ENCODE results near the gene USP17L19. TPM values are rescaled to one million over a fixed set of nuclear protein-coding genes. Genes with fewer than 3 reads are reported as not detected.
"Not testable (repeated sequence)": the region's sequence is repeated elsewhere in the genome, so short reads cannot be mapped to it uniquely, and the experiment has no call there.

The USP17L19 gene, protein sequence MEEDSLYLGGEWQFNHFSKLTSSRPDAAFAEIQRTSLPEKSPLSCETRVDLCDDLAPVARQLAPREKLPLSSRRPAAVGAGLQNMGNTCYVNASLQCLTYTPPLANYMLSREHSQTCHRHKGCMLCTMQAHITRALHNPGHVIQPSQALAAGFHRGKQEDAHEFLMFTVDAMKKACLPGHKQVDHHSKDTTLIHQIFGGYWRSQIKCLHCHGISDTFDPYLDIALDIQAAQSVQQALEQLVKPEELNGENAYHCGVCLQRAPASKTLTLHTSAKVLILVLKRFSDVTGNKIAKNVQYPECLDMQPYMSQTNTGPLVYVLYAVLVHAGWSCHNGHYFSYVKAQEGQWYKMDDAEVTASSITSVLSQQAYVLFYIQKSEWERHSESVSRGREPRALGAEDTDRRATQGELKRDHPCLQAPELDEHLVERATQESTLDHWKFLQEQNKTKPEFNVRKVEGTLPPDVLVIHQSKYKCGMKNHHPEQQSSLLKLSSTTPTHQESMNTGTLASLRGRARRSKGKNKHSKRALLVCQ
- not detected in 2 replicates for total RNA-seq (2014; rRNA removed; shearing (Covaris generic); ENCODE audit: low replicate concordance)

DNA sequence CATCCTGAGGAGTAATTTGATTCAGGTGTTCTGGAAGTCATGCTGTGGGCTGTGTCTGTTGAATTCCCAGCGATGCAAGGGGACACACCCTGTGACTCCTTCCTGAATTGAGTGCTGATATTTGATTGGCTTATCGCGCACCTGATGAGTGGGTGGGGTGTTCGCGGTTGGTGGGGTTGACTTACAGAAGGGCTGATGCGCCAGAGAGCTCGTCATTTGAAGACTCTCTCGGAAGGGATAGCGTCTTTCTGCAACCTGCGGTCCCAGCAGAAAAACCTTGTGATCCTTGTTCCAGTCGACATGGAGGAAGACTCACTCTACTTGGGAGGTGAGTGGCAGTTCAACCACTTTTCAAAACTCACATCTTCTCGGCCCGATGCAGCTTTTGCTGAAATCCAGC is at the start of gene USP17L19:
TSS of gene USP17L19 (plus strand) at position 301 of the 400 bp plus-strand sequence. CDS start at position 301, 0 bp downstream.
- DNase-seq (ENCODE audit: low read depth); in situ Hi-C loops (cut with HindIII; ENCODE audit: low pct_unique_long_range_greater_than_20kb, low sequenced_read_pairs): not testable (repeated sequence)

GRCh38 chr4:9210357-9210756 is 42.8 kb upstream of the USP17L19 start, which contains the start of gene USP17L10:
Gene USP17L10 (plus strand): TSS chr4:9210657. CDS start chr4:9210657, 0 bp downstream.
- DNase-seq (ENCODE audit: low read depth); in situ Hi-C loops (cut with HindIII; ENCODE audit: low pct_unique_long_range_greater_than_20kb, low sequenced_read_pairs): not testable (repeated sequence)

- DNase-seq (ENCODE audit: low read depth); in situ Hi-C loops (cut with HindIII; ENCODE audit: low pct_unique_long_range_greater_than_20kb, low sequenced_read_pairs): not testable (repeated sequence)
Measured at GRCh38 chr4:9214701-9215100, 38.5 kb upstream of the USP17L19 start.

- in situ Hi-C loops (cut with HindIII; ENCODE audit: low pct_unique_long_range_greater_than_20kb, low sequenced_read_pairs): not testable (repeated sequence)
Measured at GRCh38 chr4:9215105-9215504, 38.1 kb upstream of the USP17L19 start, which contains the start of gene USP17L11. Gene USP17L11 (plus strand): TSS chr4:9215405. CDS start chr4:9215405, 0 bp downstream.

GRCh38 chr4:9219852-9220251 is 33.3 kb upstream of the USP17L19 start, which contains the start of gene USP17L12:
Gene USP17L12 (plus strand): TSS chr4:9220152. CDS start chr4:9220152, 0 bp downstream.
- in situ Hi-C loops (cut with HindIII; ENCODE audit: low pct_unique_long_range_greater_than_20kb, low sequenced_read_pairs); DNase-seq (ENCODE audit: low read depth): not testable (repeated sequence)

More at GRCh38 chr4:9215105-9215504, 38.1 kb upstream of the USP17L19 start, which contains the start of gene USP17L11:
- not testable (repeated sequence) for DNase-seq (ENCODE audit: low read depth)

DNA sequence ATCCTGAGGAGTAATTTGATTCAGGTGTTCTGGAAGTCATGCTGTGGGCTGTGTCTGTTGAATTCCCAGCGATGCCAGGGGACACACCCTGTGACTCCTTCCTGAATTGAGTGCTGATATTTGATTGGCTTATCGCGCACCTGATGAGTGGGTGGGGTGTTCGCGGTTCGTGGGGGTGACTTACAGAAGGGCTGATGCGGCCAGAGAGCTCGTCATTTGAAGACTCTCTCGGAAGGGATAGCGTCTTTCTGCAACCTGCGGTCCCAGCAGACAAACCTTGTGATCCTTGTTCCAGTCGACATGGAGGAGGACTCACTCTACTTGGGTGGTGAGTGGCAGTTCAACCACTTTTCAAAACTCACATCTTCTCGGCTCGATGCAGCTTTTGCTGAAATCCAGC is 28.6 kb upstream of the USP17L19 start, which contains the start of gene USP17L13:
TSS of gene USP17L13 (plus strand) at position 301 of the 400 bp plus-strand sequence. CDS start at position 301, 0 bp downstream.
- DNase-seq (ENCODE audit: low read depth); in situ Hi-C loops (cut with HindIII; ENCODE audit: low pct_unique_long_range_greater_than_20kb, low sequenced_read_pairs): not testable (repeated sequence)

- DNase-seq (ENCODE audit: low read depth); in situ Hi-C loops (cut with HindIII; ENCODE audit: low pct_unique_long_range_greater_than_20kb, low sequenced_read_pairs): not testable (repeated sequence)
Measured at GRCh38 chr4:9230249-9230648, 22.9 kb upstream of the USP17L19 start.

DNA sequence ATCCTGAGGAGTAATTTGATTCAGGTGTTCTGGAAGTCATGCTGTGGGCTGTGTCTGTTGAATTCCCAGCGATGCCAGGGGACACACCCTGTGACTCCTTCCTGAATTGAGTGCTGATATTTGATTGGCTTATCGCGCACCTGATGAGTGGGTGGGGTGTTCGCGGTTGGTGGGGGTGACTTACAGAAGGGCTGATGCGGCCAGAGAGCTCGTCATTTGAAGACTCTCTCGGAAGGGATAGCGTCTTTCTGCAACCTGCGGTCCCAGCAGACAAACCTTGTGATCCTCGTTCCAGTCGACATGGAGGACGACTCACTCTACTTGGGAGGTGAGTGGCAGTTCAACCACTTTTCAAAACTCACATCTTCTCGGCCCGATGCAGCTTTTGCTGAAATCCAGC is 19.1 kb upstream of the USP17L19 start, which contains the start of gene USP17L15:
TSS of gene USP17L15 (plus strand) at position 301 of the 400 bp plus-strand sequence. CDS start at position 301, 0 bp downstream.
- in situ Hi-C loops (cut with HindIII; ENCODE audit: low pct_unique_long_range_greater_than_20kb, low sequenced_read_pairs); DNase-seq (ENCODE audit: low read depth): not testable (repeated sequence)

- in situ Hi-C loops (cut with HindIII; ENCODE audit: low pct_unique_long_range_greater_than_20kb, low sequenced_read_pairs); DNase-seq (ENCODE audit: low read depth): not testable (repeated sequence)
Measured at GRCh38 chr4:9238461-9238860, 14.7 kb upstream of the USP17L19 start.

GRCh38 chr4:9243579-9243978 is 9.6 kb upstream of the USP17L19 start, which contains the start of gene USP17L17:
Gene USP17L17 (plus strand): TSS chr4:9243879. CDS start chr4:9243879, 0 bp downstream.
- in situ Hi-C loops (cut with HindIII; ENCODE audit: low pct_unique_long_range_greater_than_20kb, low sequenced_read_pairs); DNase-seq (ENCODE audit: low read depth): not testable (repeated sequence)

DNA sequence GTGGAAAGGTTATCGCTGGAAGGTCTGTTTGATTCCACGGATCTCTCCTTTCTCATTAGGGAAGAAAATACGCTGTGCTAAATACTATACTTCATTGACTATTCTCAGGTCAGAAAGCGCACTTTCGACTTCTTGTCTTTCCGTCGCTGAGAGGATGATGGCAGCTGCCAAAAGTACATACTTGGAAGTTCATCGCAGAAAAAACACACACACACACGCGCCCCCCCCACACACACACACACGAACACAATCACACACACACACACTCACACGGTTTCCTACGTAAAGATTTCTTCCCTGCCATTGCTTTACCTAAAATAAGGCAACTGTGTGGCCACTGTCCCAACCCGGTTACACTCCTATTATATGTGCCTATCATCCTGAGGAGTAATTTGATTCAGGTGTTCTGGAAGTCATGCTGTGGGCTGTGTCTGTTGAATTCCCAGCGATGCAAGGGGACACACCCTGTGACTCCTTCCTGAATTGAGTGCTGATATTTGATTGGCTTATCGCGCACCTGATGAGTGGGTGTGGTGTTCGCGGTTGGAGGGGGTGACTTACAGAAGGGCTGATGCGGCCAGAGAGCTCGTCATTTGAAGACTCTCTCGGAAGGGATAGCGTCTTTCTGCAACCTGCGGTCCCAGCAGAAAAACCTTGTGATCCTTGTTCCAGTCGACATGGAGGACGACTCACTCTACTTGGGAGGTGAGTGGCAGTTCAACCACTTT is 5.1 kb upstream of the USP17L19 start, which contains the start of gene USP17L18:
TSS of gene USP17L18 (plus strand) at position 678 of the 728 bp plus-strand sequence. CDS start at position 678, 0 bp downstream.
- in situ Hi-C loops (cut with HindIII; ENCODE audit: low pct_unique_long_range_greater_than_20kb, low sequenced_read_pairs): not testable (repeated sequence)

GRCh38 chr4:9257824-9258223 is 4.6 kb downstream of the USP17L19 start, which contains the start of gene USP17L20:
Gene USP17L20 (plus strand): TSS chr4:9258124. CDS start chr4:9258124, 0 bp downstream.
- in situ Hi-C loops (cut with HindIII; ENCODE audit: low pct_unique_long_range_greater_than_20kb, low sequenced_read_pairs); DNase-seq (ENCODE audit: low read depth): not testable (repeated sequence)

More for the DNA sequence above, 5.1 kb upstream of the USP17L19 start, which contains the start of gene USP17L18:
- DNase-seq (ENCODE audit: low read depth): not testable (repeated sequence)

- in situ Hi-C loops (cut with HindIII; ENCODE audit: low pct_unique_long_range_greater_than_20kb, low sequenced_read_pairs); DNase-seq (ENCODE audit: low read depth): not testable (repeated sequence)
Measured at GRCh38 chr4:9262572-9262971, 9.4 kb downstream of the USP17L19 start, which contains the start of gene USP17L21. Gene USP17L21 (plus strand): TSS chr4:9262872. CDS start chr4:9262872, 0 bp downstream.

GRCh38 chr4:9267319-9267718 is 14.1 kb downstream of the USP17L19 start, which contains the start of gene USP17L22:
Gene USP17L22 (plus strand): TSS chr4:9267619. CDS start chr4:9267619, 0 bp downstream.
- in situ Hi-C loops (cut with HindIII; ENCODE audit: low pct_unique_long_range_greater_than_20kb, low sequenced_read_pairs); DNase-seq (ENCODE audit: low read depth): not testable (repeated sequence)

DNA sequence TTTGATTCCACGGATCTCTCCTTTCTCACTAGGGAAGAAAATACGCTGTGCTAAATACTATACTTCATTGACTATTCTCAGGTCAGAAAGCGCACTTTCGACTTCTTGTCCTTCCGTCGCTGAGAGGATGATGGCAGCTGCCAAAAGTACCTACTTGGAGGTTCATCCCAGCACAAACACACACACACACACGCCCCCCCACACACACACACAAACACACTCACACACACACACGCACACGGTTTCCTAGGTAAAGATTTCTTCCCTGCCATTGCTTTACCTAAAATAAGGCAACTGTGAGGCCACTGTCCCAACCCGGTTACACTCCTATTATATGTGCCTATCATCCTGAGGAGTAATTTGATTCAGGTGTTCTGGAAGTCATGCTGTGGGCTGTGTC is 18.5 kb downstream of the USP17L19 start:
- in situ Hi-C loops (cut with HindIII; ENCODE audit: low pct_unique_long_range_greater_than_20kb, low sequenced_read_pairs); DNase-seq (ENCODE audit: low read depth): not testable (repeated sequence)
